Endothelial cell of umbilical vein (primary cell): ENCODE measurements around the gene BIN1. TPM values are rescaled to one million over a fixed set of nuclear protein-coding genes. Genes with fewer than 3 reads are reported as not detected.

ENCODE experiments used
- BruUV-seq: library from RNA; stranded (reverse); fragments of 400-500 nt; replicated peaks from 2 replicates; lab custom pipeline; 2021; lab: Mats Ljungman, UMichigan
- CTCF ChIA-PET: fragments of 300-600, 350-600 bp; sonication (Branson Sonifier 250); formaldehyde crosslinking; loops from one replicate; lab custom pipeline; 2021; ENCODE audit warnings: antibody characterized with exemption, inconsistent platforms; lab: Charles Lee
- POLR2A ChIA-PET: fragments of 300-600, 350-600 bp; sonication (Branson Sonifier 250); formaldehyde crosslinking; loops from one replicate; lab custom pipeline; 2021; ENCODE audit warnings: antibody characterized with exemption, inconsistent platforms; lab: Charles Lee
- DNase-seq: peaks from one replicate; pipeline ENCODE4 v3.0.0-alpha.2; 2011; ENCODE audit warnings: low read depth, low spot score
- FAIRE-seq: peaks from 2 replicates; lab custom pipeline; 2011; peaks lifted over from hg19 to GRCh38; lab: Jason Lieb, UNC
- H2AFZ ChIP-seq: 2 replicates; pipeline ENCODE4 v1.6.0; 2012; ENCODE audit warnings: low read depth, low read length, control low read depth, inconsistent platforms
- H3K27ac ChIP-seq: 2 replicates; pipeline ENCODE4 v1.5.1; 2011; ENCODE audit warnings: low read depth, mild to moderate bottlenecking, control low read depth, low read length, moderate library complexity; ENCODE audit not compliant: insufficient read depth
- H3K27me3 ChIP-seq, 2 experiments: 2 replicates each; pipeline versions ENCODE4 v1.6.0 to v1.6.1; 2011; ENCODE audit warnings: low read length in 2 of 2, mixed read lengths in 1 of 2; ENCODE audit not compliant: control insufficient read depth in 2 of 2, insufficient read depth in 2 of 2
- H3K36me3 ChIP-seq, 2 experiments: 2 replicates in 1 of 2; 3 replicates in 1 of 2; pipeline ENCODE4 v1.5.1; 2011; ENCODE audit warnings: low read length in 2 of 2, mild to moderate bottlenecking in 1 of 2, moderate library complexity in 1 of 2; ENCODE audit not compliant: control insufficient read depth in 2 of 2, insufficient read depth in 2 of 2; ENCODE audit errors: extremely low read depth in 1 of 2
- H3K4me1 ChIP-seq: 3 replicates; pipeline ENCODE4 v1.5.1; 2011; ENCODE audit warnings: mild to moderate bottlenecking, low read length; ENCODE audit not compliant: control insufficient read depth, insufficient read depth; ENCODE audit errors: extremely low read depth
- H3K4me2 ChIP-seq: 2 replicates; pipeline ENCODE4 v1.6.1; 2011; ENCODE audit warnings: low read length, control low read depth, mixed read lengths; ENCODE audit not compliant: insufficient read depth
- H3K4me3 ChIP-seq, 3 experiments: fragments of 200-600 bp in 1 of 3; sonication (generic), shearing (Covaris generic) in 1 of 3; replicated peaks in 1 of 3; 2 replicates each; pipeline ENCODE4 v1.5.1; 2011 to 2016; ENCODE audit warnings: control low read depth in 3 of 3, low read length in 3 of 3, mild to moderate bottlenecking in 2 of 3, inconsistent platforms in 1 of 3, low read depth in 1 of 3, moderate library complexity in 1 of 3; ENCODE audit not compliant: insufficient read depth in 1 of 3
- H3K79me2 ChIP-seq: 2 replicates; pipeline ENCODE4 v1.6.0; 2012; ENCODE audit warnings: low read length, inconsistent platforms; ENCODE audit not compliant: control insufficient read depth, insufficient read depth
- H3K9ac ChIP-seq: replicated peaks from 2 replicates; pipeline ENCODE3; 2011; ENCODE audit warnings: low read length, control low read depth; ENCODE audit not compliant: insufficient read depth; ENCODE audit errors: extremely low read depth
- H3K9me1 ChIP-seq: replicated peaks from 3 replicates; pipeline ENCODE4 v1.6.0; 2011; ENCODE audit warnings: mild to moderate bottlenecking, low read length; ENCODE audit not compliant: control insufficient read depth, insufficient read depth; ENCODE audit errors: extremely low read depth
- H3K9me3 ChIP-seq: replicated peaks from 2 replicates; pipeline ENCODE4 v1.5.1; 2012; ENCODE audit warnings: low read length, inconsistent platforms; ENCODE audit not compliant: control insufficient read depth, insufficient read depth
- H4K20me1 ChIP-seq: replicated peaks from 2 replicates; pipeline ENCODE3; 2011; ENCODE audit warnings: mild to moderate bottlenecking, low read length; ENCODE audit not compliant: control insufficient read depth, insufficient read depth; ENCODE audit errors: extremely low read depth
- CTCF ChIP-seq, 2 donors: IDR thresholded peaks; 1 replicate in 1 of 2; 2 replicates in 1 of 2; pipeline ENCODE4 v1.5.1; 2011; ENCODE audit warnings: low read length in 2 of 2, mild to moderate bottlenecking in 2 of 2, moderate library complexity in 2 of 2, control low read depth in 1 of 2, inconsistent platforms in 1 of 2, low read depth in 1 of 2; ENCODE audit not compliant: insufficient read depth in 1 of 2; ENCODE audit errors: extremely low read depth in 1 of 2
- EZH2 ChIP-seq: IDR thresholded peaks from 2 replicates; pipeline ENCODE4 v1.6.1; 2012; ENCODE audit warnings: borderline replicate concordance, low read depth, mild to moderate bottlenecking, moderate library complexity, low read length, inconsistent platforms; ENCODE audit not compliant: severe bottlenecking
- FOS ChIP-seq: IDR thresholded peaks from 2 replicates; pipeline ENCODE4 v1.6.1; 2011; ENCODE audit warnings: mild to moderate bottlenecking, low read length, moderate library complexity, borderline replicate concordance; ENCODE audit not compliant: insufficient read depth
- GATA2 ChIP-seq: IDR thresholded peaks from 2 replicates; pipeline ENCODE4 v1.7.0; 2011; ENCODE audit warnings: low read depth, mild to moderate bottlenecking, moderate library complexity, mixed read lengths, low read length; ENCODE audit not compliant: insufficient read length, insufficient read depth
- JUN ChIP-seq: IDR thresholded peaks from 2 replicates; pipeline ENCODE4 v1.6.1; 2011; ENCODE audit warnings: borderline replicate concordance, low read depth; ENCODE audit not compliant: insufficient read length, insufficient read depth
- MAX ChIP-seq: IDR thresholded peaks from 2 replicates; pipeline ENCODE4 v1.6.1; 2011; ENCODE audit not compliant: insufficient read depth, insufficient read length
- MYC ChIP-seq: IDR thresholded peaks from one replicate; pipeline ENCODE4 v1.6.1; 2011; ENCODE audit warnings: mild to moderate bottlenecking, low read depth, low read length
- POLR2A ChIP-seq: IDR thresholded peaks from 2 replicates; pipeline ENCODE4 v1.6.1; 2012; ENCODE audit warnings: low read depth, mild to moderate bottlenecking, control low read depth, low read length
- POLR2AphosphoS5 ChIP-seq: IDR thresholded peaks from 2 replicates; pipeline ENCODE4 v1.6.1; 2012; ENCODE audit warnings: low read depth, mild to moderate bottlenecking, control low read depth, low read length, moderate library complexity; ENCODE audit not compliant: insufficient read depth
- dilution Hi-C: fragments of 300-500 bp; cut with MboI; formaldehyde crosslinking; loops from one replicate; pipeline ENCODE4 v1.15.0; 2019; ENCODE audit warnings: low sequenced_read_pairs; ENCODE audit not compliant: extremely low pct_ligation_motif_present
- intact Hi-C: fragments of 100-400 bp; cut with micrococcal nuclease; formaldehyde crosslinking; loops from one replicate; pipeline ENCODE4 v1.10.0; 2022
- polyA plus RNA-seq, 4 experiments: library from polyadenylated mRNA; depleted of rRNA in 3 of 4; stranded (reverse) in 3 of 4; unstranded in 1 of 4; fragments of >200 nt; gene quantifications; 2 replicates each; pipeline versions ENCODE4 v1.2.1 to v1.2.3, GENCODE V29; 2011 to 2012; ENCODE audit warnings: missing spikeins in 1 of 4
- total RNA-seq: library from RNA; stranded (reverse); gene quantifications from 2 replicates; pipeline ENCODE4 v1.2.3, GENCODE V29; 2021

The BIN1 gene
- total and polyA plus RNA-seq, 2 donors (not counting 3 experiments of a cell fraction or from before 2014, with no cell fraction given): 26.3 to 36.9 TPM

- FAIRE-seq (no peak), DNase-seq (no peak)
- no peaks in the 10 kb centered on the region for H3K4me1 ChIP-seq
- dilution Hi-C loops (no loop called here), intact Hi-C loops (no loop called here)
- H3K4me2 ChIP-seq: no peak overlapping the region
- ChIA-PET POLR2A (interaction anchor here (0.6 kb wide), 1 partner anchor 597 kb away, joined by 4 read pairs; no protein-coding TSS in a partner anchor), CTCF (interaction anchor here (1.3 to 1.5 kb wide), 2 partner anchors 20 to 70 kb away, joined by 3 read pairs; no protein-coding TSS in a partner anchor)
- H4K20me1 ChIP-seq: no peaks in the 10 kb centered on the region
- no peaks in the 10 kb centered on the region for H3K36me3 ChIP-seq
- H3K27me3 ChIP-seq: no peaks in the 10 kb centered on the region
- no peaks in the 10 kb centered on the region for H3K9me1 ChIP-seq
- H2AFZ ChIP-seq: no peak overlapping the region
- no peaks in the 10 kb centered on the region for H3K9me3 ChIP-seq
- H3K4me3 ChIP-seq: no peak overlapping the region
- BruUV-seq: no TSS peak
- TF ChIP-seq MAX (no peak), MYC (no peak), JUN (no peak), GATA2 (no peak), FOS (no peak)
- H3K9ac ChIP-seq: no peak overlapping the region
- no peak overlapping the region for H3K27ac ChIP-seq
- peaks cover 6% of the 10 kb centered on the region for H3K79me2 ChIP-seq
These were observed 32.0 kb downstream of the BIN1 start for GRCh38 chr2:127074936-127075335.

DNA sequence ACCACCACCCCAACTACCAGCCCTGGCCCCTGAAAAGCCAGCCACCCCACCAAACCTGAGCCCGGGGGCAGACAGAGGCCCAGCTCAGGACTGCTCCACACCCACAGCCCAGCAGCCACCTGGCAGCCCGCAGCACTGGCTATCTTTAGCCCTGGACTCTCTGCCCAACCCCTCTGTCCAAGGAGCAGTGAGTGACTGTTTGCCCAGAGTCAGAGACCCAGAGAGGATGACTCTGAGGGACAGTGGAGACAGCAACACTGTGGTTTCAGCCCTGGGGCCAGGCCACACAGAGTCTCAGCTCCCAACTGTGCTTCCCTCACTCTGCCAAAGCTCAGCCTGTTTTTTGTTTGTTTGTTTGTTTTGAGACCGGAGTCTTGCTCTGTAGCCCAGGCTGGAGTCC is 32.6 kb downstream of the BIN1 start:
- H3K9me1 ChIP-seq: no peaks in the 10 kb centered on the region
- ChIA-PET CTCF (interaction anchor here (1.3 to 1.5 kb wide), 2 partner anchors 20 to 71 kb away, joined by 3 read pairs; no protein-coding TSS in a partner anchor), POLR2A (no interaction called here)
- no peaks in the 10 kb centered on the region for H4K20me1 ChIP-seq
- H3K9me3 ChIP-seq: no peaks in the 10 kb centered on the region
- no peak overlapping the region for H3K27ac ChIP-seq
- H3K27me3 ChIP-seq: no peaks in the 10 kb centered on the region
- no peak overlapping the region for H3K9ac ChIP-seq
- BruUV-seq: no TSS peak
- H3K79me2 ChIP-seq: peaks cover 4% of the 10 kb centered on the region
- dilution Hi-C loops: no loop called here
- no peak overlapping the region for H3K4me2 ChIP-seq
- intact Hi-C loops: no loop called here
- no peaks in the 10 kb centered on the region for H3K36me3 ChIP-seq
- TF ChIP-seq MAX (no peak), CTCF (IDR thresholded peaks at IDR 0.05; ENCODE audit: extremely low read depth in 1 of 2, insufficient read depth in 1 of 2, low read depth in 1 of 2, low read length in 2 of 2) (no peak), FOS (no peak), EZH2 (no peak), POLR2AphosphoS5 (no peak), POLR2A (no peak), GATA2 (no peak), MYC (no peak), JUN (no peak)
- H3K4me3 ChIP-seq: no peak overlapping the region
- DNase-seq (no peak), FAIRE-seq (no peak)
- no peak overlapping the region for H2AFZ ChIP-seq
- no peaks in the 10 kb centered on the region for H3K4me1 ChIP-seq
